HepG2 (cell line): ENCODE data around the gene LRRC8D. TPM values are rescaled to one million over a fixed set of nuclear protein-coding genes. Genes with fewer than 3 reads are reported as not detected.

Experiments used
- ATAC-seq: fragments of 200-7000 bp; cut with Tn5 transposase; 3 replicates; pipeline ENCODE4 v1.9.1; 2020; ENCODE audit warnings: mild to moderate bottlenecking, moderate library complexity
- BruUV-seq: library from RNA; stranded (reverse); fragments of 400-500 nt; replicated peaks from 2 replicates; lab custom pipeline; 2021; lab: Mats Ljungman, UMichigan
- CTCF ChIA-PET: fragments of 300-600 bp; formaldehyde crosslinking; extraction: SDS; loops from one replicate; lab custom pipeline; 2021; ENCODE audit warnings: low total read pairs, inconsistent platforms, low intra/inter-chr PET ratio; lab: Yijun Ruan, JAX
- POLR2A ChIA-PET: fragments of 350-600 bp; sonication (Branson Sonifier 250); formaldehyde crosslinking; loops from one replicate; lab custom pipeline; 2020; ENCODE audit warnings: antibody characterized with exemption, inconsistent platforms; lab: Yijun Ruan, JAX
- DNase-seq: peaks from one replicate; pipeline ENCODE4 v3.0.0-alpha.2; 2015; ENCODE audit warnings: low spot score
- FAIRE-seq: peaks from 3 replicates; lab custom pipeline; 2011; peaks lifted over from hg19 to GRCh38; lab: Jason Lieb, UNC
- H2AFZ ChIP-seq: one replicate; pipeline ENCODE4 v1.6.1; 2011; ENCODE audit warnings: low read length, inconsistent platforms
- H3K27ac ChIP-seq: fragments of 300-600 bp; 3 replicates; pipeline ENCODE4 v1.8.0; 2011; ENCODE audit warnings: mixed run types, mild to moderate bottlenecking, mixed read lengths, low read length, inconsistent platforms; ENCODE audit not compliant: insufficient read depth; ENCODE audit errors: extremely low read length
- H3K27me3 ChIP-seq, 2 experiments: fragments of 200-600 bp in 1 of 2; 2 replicates in 1 of 2; 3 replicates in 1 of 2; pipeline versions ENCODE4 v1.6.0 to v1.8.0; 2011; ENCODE audit warnings: low read length in 2 of 2, mild to moderate bottlenecking in 2 of 2, moderate library complexity in 2 of 2, inconsistent platforms in 1 of 2; ENCODE audit not compliant: insufficient read depth in 2 of 2, control insufficient read depth in 1 of 2
- H3K36me3 ChIP-seq, 2 experiments: fragments of 200-600 bp in 1 of 2; replicated peaks in 1 of 2; 2 replicates in 1 of 2; 3 replicates in 1 of 2; pipeline versions ENCODE4 v1.5.1 to v1.8.0; 2011; ENCODE audit warnings: low read length in 2 of 2, inconsistent platforms in 1 of 2; ENCODE audit not compliant: insufficient read depth in 2 of 2, control insufficient read depth in 1 of 2
- H3K4me1 ChIP-seq: 2 replicates; pipeline ENCODE4 v1.5.1; 2012; ENCODE audit warnings: low read length, inconsistent platforms; ENCODE audit not compliant: insufficient read depth
- H3K4me2 ChIP-seq: 2 replicates; pipeline ENCODE4 v1.6.0; 2011; ENCODE audit warnings: low read depth, low read length, inconsistent platforms
- H3K4me3 ChIP-seq, 3 experiments: fragments of 200-600 bp in 1 of 3; sonication (generic), shearing (Covaris generic) in 1 of 3; replicated peaks in 1 of 3; 2 replicates each; pipeline ENCODE4 v1.5.1; 2011 to 2016; ENCODE audit warnings: low read length in 3 of 3, inconsistent platforms in 2 of 3, low read depth in 2 of 3, mild to moderate bottlenecking in 2 of 3, control low read depth in 1 of 3, mixed read lengths in 1 of 3; ENCODE audit not compliant: insufficient read depth in 1 of 3
- H3K79me2 ChIP-seq: one replicate; pipeline ENCODE4 v1.6.1; 2011; ENCODE audit warnings: low read length, inconsistent platforms; ENCODE audit not compliant: insufficient read depth
- H3K9ac ChIP-seq: 2 replicates; pipeline ENCODE4 v1.6.0; 2011; ENCODE audit warnings: mild to moderate bottlenecking, low read depth, low read length, inconsistent platforms; ENCODE audit not compliant: insufficient read depth
- H3K9me3 ChIP-seq: 2 replicates; pipeline ENCODE4 v1.5.1; 2012; ENCODE audit warnings: mild to moderate bottlenecking, low read length
- H4K20me1 ChIP-seq: 2 replicates; pipeline ENCODE4 v1.6.0; 2011; ENCODE audit warnings: inconsistent platforms, mild to moderate bottlenecking, low read length, moderate library complexity; ENCODE audit not compliant: insufficient read depth
- ARID2 ChIP-seq: sonication (generic); formaldehyde crosslinking; IDR thresholded peaks from 2 replicates; pipeline ENCODE4 v1.8.1; 2022; ENCODE audit warnings: mild to moderate bottlenecking, missing genetic modification reagents, borderline replicate concordance
- CBX5 ChIP-seq: sonication (generic); formaldehyde crosslinking; IDR thresholded peaks from 2 replicates; pipeline ENCODE4 v1.4.0; 2020; ENCODE audit warnings: missing genetic modification reagents, borderline replicate concordance
- ELF4 ChIP-seq: sonication (generic); formaldehyde crosslinking; IDR thresholded peaks from 2 replicates; pipeline ENCODE4 v1.5.0; 2020; ENCODE audit warnings: missing genetic modification reagents, mild to moderate bottlenecking, moderate library complexity, borderline replicate concordance
- FOXM1 ChIP-seq: sonication (generic); formaldehyde crosslinking; IDR thresholded peaks from 2 replicates; pipeline ENCODE4 v1.5.0; 2020; ENCODE audit warnings: missing genetic modification reagents
- GABPB1 ChIP-seq: IDR thresholded peaks from 2 replicates; pipeline ENCODE4 v1.6.1; 2016; ENCODE audit warnings: mild to moderate bottlenecking, missing genetic modification reagents, moderate library complexity, missing compliant biosample characterization
- MAFK ChIP-seq, 2 experiments: IDR thresholded peaks in 1 of 2; conservative IDR thresholded peaks in 1 of 2; 2 replicates each; pipeline ENCODE4 v1.6.1; 2011; ENCODE audit warnings: improper control_type of control experiment in 2 of 2, low read length in 2 of 2
- PHB2 ChIP-seq: fragments of 450-650 bp; IDR thresholded peaks from 2 replicates; pipeline ENCODE4 v1.6.1; 2018; ENCODE audit not compliant: partially characterized antibody
- RARA ChIP-seq: IDR thresholded peaks from 2 replicates; pipeline ENCODE4 v1.6.1; 2016; ENCODE audit warnings: missing genetic modification reagents, missing compliant biosample characterization
- SALL2 ChIP-seq: sonication (generic); formaldehyde crosslinking; IDR thresholded peaks from 2 replicates; pipeline ENCODE4 v1.8.1; 2023; ENCODE audit warnings: mild to moderate bottlenecking, missing genetic modification reagents, inconsistent platforms
- TMF1 ChIP-seq: sonication (generic); formaldehyde crosslinking; IDR thresholded peaks from 2 replicates; pipeline ENCODE4 v1.8.1; 2022; ENCODE audit warnings: low read depth, missing genetic modification reagents
- ZNF18 ChIP-seq: sonication (generic); formaldehyde crosslinking; IDR thresholded peaks from 2 replicates; pipeline ENCODE4 v1.8.0; 2022; ENCODE audit warnings: mild to moderate bottlenecking, missing genetic modification reagents; ENCODE audit not compliant: insufficient replicate concordance
- WGBS: methylation state at CpG from one replicate; pipeline ENCODE4 v1.1.6; 2017; ENCODE audit warnings: low lambda C conversion rate; 5-methylcytosine and 5-hydroxymethylcytosine counted together
- in situ Hi-C: cut with HindIII; loops from 2 replicates; pipeline ENCODE4 v1.10.0; 2017; ENCODE audit warnings: low pct_unique_long_range_greater_than_20kb; ENCODE audit not compliant: extremely low pct_ligation_motif_present
- intact Hi-C: fragments of 100-400 bp; cut with micrococcal nuclease; formaldehyde crosslinking; loops from one replicate; pipeline ENCODE4 v1.10.0; 2022; ENCODE audit not compliant: unreplicated experiment
- polyA plus RNA-seq, 8 experiments: library from polyadenylated mRNA; depleted of rRNA in 3 of 8; stranded (reverse) in 7 of 8; unstranded in 1 of 8; fragments of >200 nt; fragmentation: Illumina TruSeq in 4 of 8; extraction: Trizol in 4 of 8; gene quantifications; 2 replicates each; pipeline versions ENCODE4 v1.2.1 to v1.2.3, GENCODE V29; 2011 to 2016; ENCODE audit warnings: low read depth in 4 of 8, missing spikeins in 1 of 8, mixed read lengths in 1 of 8; ENCODE audit not compliant: insufficient read depth in 1 of 8
- total RNA-seq, 5 experiments: library from RNA; depleted of rRNA; stranded (reverse); fragments of >200 nt; fragmentation: Illumina TruSeq; extraction: Trizol; gene quantifications; 2 replicates each; pipeline ENCODE4 v1.2.3, GENCODE V29; 2016; ENCODE audit warnings: low read depth in 1 of 5

LRRC8D gene
- total and polyA plus RNA-seq, 2 of the 13 experiments (the other 11 are each of a cell fraction or from before 2014, with no cell fraction given): 29.9 to 45.5 TPM

DNA sequence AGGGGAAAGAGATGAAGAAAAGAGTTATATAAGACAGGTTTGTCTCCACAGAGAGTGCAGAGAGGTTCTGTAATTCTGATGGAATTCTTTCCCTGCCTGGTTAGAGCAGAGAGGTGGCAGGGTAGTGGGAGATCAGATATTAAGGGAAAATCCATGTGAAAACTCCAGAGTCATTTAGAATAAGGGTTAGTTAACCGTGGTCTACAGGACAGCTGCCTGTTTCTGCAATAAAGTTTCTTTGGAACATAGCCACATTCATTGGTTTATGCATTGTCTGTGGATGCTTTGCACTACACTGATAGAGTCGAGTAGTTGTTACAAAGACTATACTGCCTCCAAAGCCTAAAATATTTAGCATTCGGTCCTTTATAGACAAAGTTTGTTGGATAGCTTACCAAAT lies 55.6 kb downstream of the LRRC8D start:
- no peak overlapping the region for H3K27ac ChIP-seq
- H3K36me3 ChIP-seq: peaks cover 1 to 15% of the 10 kb centered on the region in 2 experiments; a peak in 4 of 5 replicates
- H4K20me1 ChIP-seq: no peaks in the 10 kb centered on the region; the same call in 1 of the 2 replicates
- H3K4me2 ChIP-seq: no peak overlapping the region
- ATAC-seq (no peak), DNase-seq (no peak), FAIRE-seq (no peak)
- intact Hi-C loops: no loop called here
- ChIA-PET CTCF (no interaction called here), POLR2A (no interaction called here)
- peaks cover 67% of the 10 kb centered on the region for H3K79me2 ChIP-seq
- H3K4me3 ChIP-seq: no peak overlapping the region
- in situ Hi-C loops: no loop called here
- H2AFZ ChIP-seq: no peak overlapping the region
- 92% methylated on average over 3 of the region's 3 CpGs for WGBS
- H3K9me3 ChIP-seq: no peaks in the 10 kb centered on the region
- H3K4me1 ChIP-seq: peaks cover 19% of the 10 kb centered on the region
- TF ChIP-seq FOXM1 (CRISPR knock-in tag): no peak
- no peak for TF ChIP-seq ELF4 (CRISPR knock-in tag)
- no peak for TF ChIP-seq CBX5
- no peak for TF ChIP-seq SALL2
- no peak for TF ChIP-seq PHB2
- TF ChIP-seq TMF1 (CRISPR knock-in tag): no peak
- TF ChIP-seq MAFK (conservative IDR thresholded peaks at IDR 0.05 in 1 of 2, IDR thresholded peaks at IDR 0.05 in 1 of 2; ENCODE audit: low read length in 2 of 2): no peak
- TF ChIP-seq ZNF18: no peak
- TF ChIP-seq ARID2 (CRISPR knock-in tag): no peak
- no peak for TF ChIP-seq RARA (CRISPR knock-in tag)
- no peak for TF ChIP-seq GABPB1
- no peaks in the 10 kb centered on the region for H3K27me3 ChIP-seq
- no peak overlapping the region for H3K9ac ChIP-seq
- BruUV-seq: no TSS peak
